Measurements from ENCODE around the gene WWTR1. TPM values are rescaled to one million over a fixed set of nuclear protein-coding genes. Genes with fewer than 3 reads are reported as not detected.

WWTR1 gene
- total RNA-seq, 1 experiment from 2014 or later = 25.5 TPM

DNA sequence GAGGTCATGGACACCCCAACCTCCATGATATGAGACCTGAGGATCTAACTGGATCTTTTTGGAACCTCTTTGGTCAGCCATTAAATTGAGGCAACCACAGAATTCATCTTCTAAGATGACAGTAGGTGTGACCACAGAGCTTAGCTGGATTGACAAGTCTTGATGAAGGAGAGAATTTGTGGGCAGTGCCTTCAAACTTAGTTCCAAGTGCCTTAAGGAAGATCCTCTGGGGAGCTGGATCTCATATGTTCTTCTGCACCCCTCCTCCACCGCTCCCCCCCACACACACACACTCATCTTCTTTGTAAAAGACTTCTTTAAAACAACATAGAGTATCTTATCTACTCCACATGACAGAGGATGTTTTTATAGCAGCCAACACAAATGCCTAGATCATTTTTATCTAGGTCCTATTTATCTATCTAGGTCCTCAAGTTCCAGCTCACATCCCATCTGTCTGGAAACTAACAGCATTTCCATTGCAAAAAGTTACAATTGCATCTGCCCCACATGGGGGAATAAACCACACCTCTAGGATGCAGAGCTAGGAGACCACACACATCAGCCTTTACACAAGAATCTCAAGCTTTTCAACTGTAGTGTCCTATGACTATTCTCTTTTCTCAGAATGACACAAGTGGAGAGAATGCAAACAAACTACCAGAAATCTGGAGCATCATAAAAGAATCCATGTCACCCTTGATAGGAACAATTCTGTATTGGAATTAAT is 37.4 kb downstream of the WWTR1 start:
- Mint-ChIP-seq H3K9me3 (no peaks in the 10 kb centered on the region), H3K27ac (peak overlapping the region; percentile 21), H3K4me3 (no peak overlapping the region), H3K4me1 (peaks cover 61% of the 10 kb centered on the region), H3K36me3 (no peaks in the 10 kb centered on the region), H3K27me3 (ENCODE audit: low read depth) (no peaks in the 10 kb centered on the region)
- ChIA-PET CTCF (interaction anchor here (1.0 to 3.3 kb wide), 3 partner anchors 52 to 151 kb away, joined by 3 to 12 read pairs (median 5); no protein-coding TSS in a partner anchor), POLR2A (interaction anchor here (0.7 to 1.6 kb wide), 2 partner anchors 38 to 722 kb away, joined by 3 to 10 read pairs; partner anchors contain the start of gene WWTR1)
- no peak for DNase-seq (ENCODE audit: low spot score)
- TF ChIP-seq ZNF138 (CRISPR knock-in tag; conservative IDR thresholded peaks at IDR 0.05) = no peak
- no peak for TF ChIP-seq ZNF281 (CRISPR knock-in tag; IDR thresholded peaks at IDR 0.05)
- TF ChIP-seq, protein P1, sequence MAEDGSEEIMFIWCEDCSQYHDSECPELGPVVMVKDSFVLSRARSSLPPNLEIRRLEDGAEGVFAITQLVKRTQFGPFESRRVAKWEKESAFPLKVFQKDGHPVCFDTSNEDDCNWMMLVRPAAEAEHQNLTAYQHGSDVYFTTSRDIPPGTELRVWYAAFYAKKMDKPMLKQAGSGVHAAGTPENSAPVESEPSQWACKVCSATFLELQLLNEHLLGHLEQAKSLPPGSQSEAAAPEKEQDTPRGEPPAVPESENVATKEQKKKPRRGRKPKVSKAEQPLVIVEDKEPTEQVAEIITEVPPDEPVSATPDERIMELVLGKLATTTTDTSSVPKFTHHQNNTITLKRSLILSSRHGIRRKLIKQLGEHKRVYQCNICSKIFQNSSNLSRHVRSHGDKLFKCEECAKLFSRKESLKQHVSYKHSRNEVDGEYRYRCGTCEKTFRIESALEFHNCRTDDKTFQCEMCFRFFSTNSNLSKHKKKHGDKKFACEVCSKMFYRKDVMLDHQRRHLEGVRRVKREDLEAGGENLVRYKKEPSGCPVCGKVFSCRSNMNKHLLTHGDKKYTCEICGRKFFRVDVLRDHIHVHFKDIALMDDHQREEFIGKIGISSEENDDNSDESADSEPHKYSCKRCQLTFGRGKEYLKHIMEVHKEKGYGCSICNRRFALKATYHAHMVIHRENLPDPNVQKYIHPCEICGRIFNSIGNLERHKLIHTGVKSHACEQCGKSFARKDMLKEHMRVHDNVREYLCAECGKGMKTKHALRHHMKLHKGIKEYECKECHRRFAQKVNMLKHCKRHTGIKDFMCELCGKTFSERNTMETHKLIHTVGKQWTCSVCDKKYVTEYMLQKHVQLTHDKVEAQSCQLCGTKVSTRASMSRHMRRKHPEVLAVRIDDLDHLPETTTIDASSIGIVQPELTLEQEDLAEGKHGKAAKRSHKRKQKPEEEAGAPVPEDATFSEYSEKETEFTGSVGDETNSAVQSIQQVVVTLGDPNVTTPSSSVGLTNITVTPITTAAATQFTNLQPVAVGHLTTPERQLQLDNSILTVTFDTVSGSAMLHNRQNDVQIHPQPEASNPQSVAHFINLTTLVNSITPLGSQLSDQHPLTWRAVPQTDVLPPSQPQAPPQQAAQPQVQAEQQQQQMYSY (CRISPR knock-in tag; IDR thresholded peaks at IDR 0.05) = no peak
- TF ChIP-seq, protein P2, sequence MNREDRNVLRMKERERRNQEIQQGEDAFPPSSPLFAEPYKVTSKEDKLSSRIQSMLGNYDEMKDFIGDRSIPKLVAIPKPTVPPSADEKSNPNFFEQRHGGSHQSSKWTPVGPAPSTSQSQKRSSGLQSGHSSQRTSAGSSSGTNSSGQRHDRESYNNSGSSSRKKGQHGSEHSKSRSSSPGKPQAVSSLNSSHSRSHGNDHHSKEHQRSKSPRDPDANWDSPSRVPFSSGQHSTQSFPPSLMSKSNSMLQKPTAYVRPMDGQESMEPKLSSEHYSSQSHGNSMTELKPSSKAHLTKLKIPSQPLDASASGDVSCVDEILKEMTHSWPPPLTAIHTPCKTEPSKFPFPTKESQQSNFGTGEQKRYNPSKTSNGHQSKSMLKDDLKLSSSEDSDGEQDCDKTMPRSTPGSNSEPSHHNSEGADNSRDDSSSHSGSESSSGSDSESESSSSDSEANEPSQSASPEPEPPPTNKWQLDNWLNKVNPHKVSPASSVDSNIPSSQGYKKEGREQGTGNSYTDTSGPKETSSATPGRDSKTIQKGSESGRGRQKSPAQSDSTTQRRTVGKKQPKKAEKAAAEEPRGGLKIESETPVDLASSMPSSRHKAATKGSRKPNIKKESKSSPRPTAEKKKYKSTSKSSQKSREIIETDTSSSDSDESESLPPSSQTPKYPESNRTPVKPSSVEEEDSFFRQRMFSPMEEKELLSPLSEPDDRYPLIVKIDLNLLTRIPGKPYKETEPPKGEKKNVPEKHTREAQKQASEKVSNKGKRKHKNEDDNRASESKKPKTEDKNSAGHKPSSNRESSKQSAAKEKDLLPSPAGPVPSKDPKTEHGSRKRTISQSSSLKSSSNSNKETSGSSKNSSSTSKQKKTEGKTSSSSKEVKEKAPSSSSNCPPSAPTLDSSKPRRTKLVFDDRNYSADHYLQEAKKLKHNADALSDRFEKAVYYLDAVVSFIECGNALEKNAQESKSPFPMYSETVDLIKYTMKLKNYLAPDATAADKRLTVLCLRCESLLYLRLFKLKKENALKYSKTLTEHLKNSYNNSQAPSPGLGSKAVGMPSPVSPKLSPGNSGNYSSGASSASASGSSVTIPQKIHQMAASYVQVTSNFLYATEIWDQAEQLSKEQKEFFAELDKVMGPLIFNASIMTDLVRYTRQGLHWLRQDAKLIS (CRISPR knock-in tag; IDR thresholded peaks at IDR 0.05; ENCODE audit: borderline replicate concordance) = no peak
- TF ChIP-seq KAT7 (CRISPR knock-in tag; IDR thresholded peaks at IDR 0.05; ENCODE audit: borderline replicate concordance) = no peak
- TF ChIP-seq HMGA2 (CRISPR knock-in tag; IDR thresholded peaks at IDR 0.05) = no peak
- no peak for TF ChIP-seq RELA (CRISPR knock-in tag; IDR thresholded peaks at IDR 0.05; ENCODE audit: borderline replicate concordance)
- no peak for TF ChIP-seq OVOL2 (CRISPR knock-in tag; IDR thresholded peaks at IDR 0.05; ENCODE audit: borderline replicate concordance)
- no peak for TF ChIP-seq MXD4 (CRISPR knock-in tag; IDR thresholded peaks at IDR 0.05; ENCODE audit: borderline replicate concordance)
- no peak for TF ChIP-seq NR1H2 (CRISPR knock-in tag; IDR thresholded peaks at IDR 0.05)
- TF ChIP-seq NFATC4 (CRISPR knock-in tag; IDR thresholded peaks at IDR 0.05) = no peak
- TF ChIP-seq CBFB (CRISPR knock-in tag; IDR thresholded peaks at IDR 0.05; ENCODE audit: low read depth) = no peak
- TF ChIP-seq ZBTB21 (CRISPR knock-in tag; IDR thresholded peaks at IDR 0.05; ENCODE audit: borderline replicate concordance) = no peak
- no peak for TF ChIP-seq AR (CRISPR knock-in tag; IDR thresholded peaks at IDR 0.05)
- TF ChIP-seq ETV6 (CRISPR knock-in tag; IDR thresholded peaks at IDR 0.05) = no peak
- no peak for TF ChIP-seq MAX (CRISPR knock-in tag; IDR thresholded peaks at IDR 0.05)
- no peak for TF ChIP-seq ZNF396 (CRISPR knock-in tag; IDR thresholded peaks at IDR 0.05; ENCODE audit: borderline replicate concordance)
- no peak for TF ChIP-seq ZNF263 (CRISPR knock-in tag; IDR thresholded peaks at IDR 0.05; ENCODE audit: low read depth)
- no peak for TF ChIP-seq ZNF512 (CRISPR knock-in tag; IDR thresholded peaks at IDR 0.05; ENCODE audit: borderline replicate concordance)
- peak; percentile 31 for ATAC-seq

Data from WTC11 (cell line).